Body of pancreas (tissue), 4 donors: ENCODE results near the gene PINK1.

Experiments used
- CTCF ChIP-seq, 7 experiments: fragments of 450-650 bp in 4 of 7; fragments of 200-600 bp in 3 of 7; sonication (generic) in 3 of 7; IDR thresholded peaks; one replicate each; pipeline ENCODE4 v1.5.1; 2016 to 2019; ENCODE audit warnings: antibody characterized with exemption in 7 of 7
- POLR2A ChIP-seq, 3 donors: fragments of 450-650 bp; IDR thresholded peaks; one replicate each; pipeline ENCODE4 v1.6.1; 2016; ENCODE audit warnings: antibody characterized with exemption in 3 of 3, mild to moderate bottlenecking in 2 of 3

GRCh38 chr1:20640183-20640597 is 6.9 kb downstream of the PINK1 start:
- TF ChIP-seq CTCF (IDR thresholded peaks at IDR 0.05) (peak; percentile 39 to 84 (median 64)), POLR2A (IDR thresholded peaks at IDR 0.05) (no peak)
